ENCODE results near the gene GRAMD1B.

Gene GRAMD1B

GRCh38 chr11:123532131-123532530 is 102.1 kb downstream of the GRAMD1B start:
- no peak for DNase-seq (ENCODE audit: low read depth)

- DNase-seq (ENCODE audit: low read depth): no peak
Observed at GRCh38 chr11:123535401-123535800, 105.3 kb downstream of the GRAMD1B start.

GRCh38 chr11:123536690-123537437 is 106.8 kb downstream of the GRAMD1B start:
- no peak for DNase-seq (ENCODE audit: low read depth)

DNA sequence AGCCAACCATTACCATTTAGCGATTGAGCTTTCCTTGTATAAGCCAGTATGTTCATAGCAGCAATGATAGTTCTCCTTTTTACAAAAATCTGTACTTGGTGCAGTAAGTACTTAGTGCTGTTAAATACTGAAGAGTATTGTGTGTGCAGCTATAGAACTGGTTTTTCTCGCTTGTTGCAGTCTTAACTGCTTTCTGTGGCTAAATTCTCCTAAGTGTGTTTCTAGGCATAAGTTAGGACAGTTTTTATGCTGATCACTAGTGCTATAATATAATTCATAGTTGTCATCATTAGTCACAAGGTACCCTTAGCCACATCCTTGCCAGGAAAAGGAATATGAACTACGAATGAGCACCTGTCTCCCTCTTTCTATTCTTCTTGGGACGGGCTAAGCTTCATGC is 107.7 kb downstream of the GRAMD1B start:
- no peak for DNase-seq (ENCODE audit: low read depth)

DNA sequence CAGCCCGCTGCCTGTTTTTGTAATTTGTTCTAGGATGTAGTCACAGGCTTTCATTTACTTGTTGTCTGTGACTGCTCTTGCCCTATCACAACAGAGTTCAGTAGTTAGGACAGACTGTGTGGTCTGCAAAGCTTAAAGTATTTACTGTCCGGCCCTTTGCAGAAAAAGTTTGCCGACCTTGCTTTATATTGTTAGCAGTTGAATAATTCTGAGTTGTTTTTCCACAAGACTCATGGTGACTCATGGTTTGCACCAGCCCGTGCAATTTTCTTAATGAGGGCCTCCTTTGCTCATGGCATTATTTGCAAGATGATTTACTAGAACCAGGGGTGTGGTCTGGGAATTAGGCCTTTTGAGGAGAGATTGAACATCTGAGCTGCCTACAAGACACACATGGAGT is 113.7 kb downstream of the GRAMD1B start:
- DNase-seq (ENCODE audit: low read depth): no peak

GRCh38 chr11:123544631-123545375 is 114.7 kb downstream of the GRAMD1B start:
- DNase-seq (ENCODE audit: low read depth): no peak

DNA sequence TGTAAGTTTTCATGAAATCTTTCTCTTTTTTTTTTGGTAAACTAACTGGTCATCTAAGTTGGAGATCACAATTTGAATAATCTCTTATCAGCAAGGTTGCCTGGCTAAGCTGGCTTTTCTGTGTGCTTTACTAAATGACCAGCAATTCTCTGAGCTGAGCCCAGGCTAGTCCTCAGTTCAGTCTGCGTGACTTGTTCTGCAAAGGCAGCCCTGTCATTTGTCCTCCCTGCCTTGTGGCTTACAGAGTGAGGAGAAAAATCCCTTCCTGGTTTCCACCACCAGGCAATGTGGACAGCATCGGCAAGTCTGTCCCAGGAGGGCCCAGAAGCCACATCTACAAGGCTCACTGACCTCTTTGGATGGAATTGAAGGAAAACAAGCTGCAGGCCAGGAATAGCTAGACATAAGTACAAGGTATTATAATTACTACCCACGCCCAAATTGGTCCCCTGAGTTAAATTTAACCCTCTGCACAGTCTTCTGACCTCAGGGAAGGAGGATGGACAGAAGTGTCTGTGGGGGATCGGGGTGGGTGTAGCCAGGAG is 115.7 kb downstream of the GRAMD1B start:
- no peak for DNase-seq (ENCODE audit: low read depth)

- DNase-seq (ENCODE audit: low read depth): no peak
Observed at GRCh38 chr11:123546515-123546914, 116.4 kb downstream of the GRAMD1B start.

- no peak for DNase-seq (ENCODE audit: low read depth)
Observed at GRCh38 chr11:123547180-123547579, 117.1 kb downstream of the GRAMD1B start.

GRCh38 chr11:123548774-123549173 is 118.7 kb downstream of the GRAMD1B start:
- DNase-seq (ENCODE audit: low read depth): no peak

- DNase-seq (ENCODE audit: low read depth): no peak
Observed at GRCh38 chr11:123549926-123550917, 120.2 kb downstream of the GRAMD1B start.

DNA sequence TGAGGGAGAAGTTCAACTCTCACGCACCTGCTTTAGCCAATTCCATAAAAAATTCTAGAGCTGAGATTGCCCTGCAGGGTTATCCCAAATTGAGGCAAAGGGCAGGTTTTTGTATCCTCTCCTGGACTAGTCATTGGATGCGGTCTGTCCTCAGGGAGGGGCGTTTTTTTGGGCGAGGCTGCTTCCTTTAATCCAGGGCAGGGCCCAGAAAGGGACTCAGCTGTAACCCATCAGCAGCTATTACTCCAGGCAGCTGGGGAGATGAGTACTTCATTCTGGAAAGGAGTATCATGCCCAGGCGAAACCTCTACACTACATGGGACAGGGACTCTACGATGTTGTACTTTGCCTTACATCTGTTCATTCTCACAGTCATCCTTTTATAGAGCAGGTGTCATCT is 121.0 kb downstream of the GRAMD1B start:
- DNase-seq (ENCODE audit: low read depth): no peak

DNA sequence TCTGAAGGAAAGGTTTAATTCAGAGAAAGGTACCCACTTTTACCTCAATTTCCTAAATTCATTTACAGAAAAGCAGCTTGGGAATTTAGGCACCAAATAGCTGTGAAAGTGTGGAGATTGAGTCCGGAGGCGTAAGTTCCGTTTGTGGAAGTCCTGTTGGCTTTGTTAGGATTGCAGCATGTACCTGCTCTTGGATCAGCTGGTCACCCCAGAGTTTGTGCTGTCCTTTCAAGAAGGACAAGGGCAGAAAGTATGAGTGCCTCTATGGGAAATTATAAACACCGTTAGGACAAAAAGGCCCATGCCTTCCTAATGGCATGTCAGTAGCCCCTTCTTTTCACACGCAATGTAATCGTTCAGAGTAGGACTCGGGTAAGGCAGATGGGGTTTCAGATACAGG is 126.6 kb downstream of the GRAMD1B start:
- no peak for DNase-seq (ENCODE audit: low read depth)

DNA sequence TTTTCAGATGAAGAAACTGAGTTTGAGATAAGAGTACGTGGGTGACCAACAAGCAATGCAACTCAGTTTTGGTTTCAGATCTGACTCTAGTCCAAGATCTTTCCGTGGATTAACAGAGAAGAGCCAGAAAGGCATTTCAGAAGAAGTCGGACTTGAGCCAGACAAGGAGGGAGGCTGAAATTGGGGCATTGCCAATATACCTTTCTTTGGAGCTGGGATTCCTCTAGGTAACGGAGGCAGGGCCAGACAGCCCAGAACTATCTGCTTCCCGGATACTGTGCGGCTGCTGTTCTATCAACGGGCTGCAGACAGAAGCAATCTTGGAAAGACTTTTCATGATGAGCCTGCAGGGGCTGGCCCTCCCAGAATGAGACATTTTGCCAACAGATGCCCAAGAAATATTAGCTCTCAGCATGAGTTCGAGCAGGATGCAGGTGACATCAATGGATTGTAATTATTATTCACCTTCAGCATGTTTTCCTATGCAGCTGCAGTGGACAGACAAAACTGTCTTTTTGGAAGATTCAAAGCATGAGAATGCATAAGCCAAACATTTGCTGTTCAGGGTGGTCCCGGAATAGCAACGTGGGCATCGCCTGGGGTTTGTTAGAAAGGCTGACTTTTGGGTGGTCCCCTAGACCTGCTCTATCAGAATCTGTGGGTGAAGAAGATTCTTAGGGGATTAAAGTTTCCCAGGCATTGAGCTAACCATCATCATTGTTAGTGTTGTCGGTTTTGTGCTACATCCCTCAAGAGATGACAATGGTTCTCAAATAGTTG is 128.7 kb downstream of the GRAMD1B start:
- DNase-seq (ENCODE audit: low read depth): no peak

GRCh38 chr11:123559523-123559955 is 129.5 kb downstream of the GRAMD1B start:
- no peak for DNase-seq (ENCODE audit: low read depth)

GRCh38 chr11:123560006-123560405 is 129.9 kb downstream of the GRAMD1B start:
- DNase-seq (ENCODE audit: low read depth): peak; percentile 24

DNA sequence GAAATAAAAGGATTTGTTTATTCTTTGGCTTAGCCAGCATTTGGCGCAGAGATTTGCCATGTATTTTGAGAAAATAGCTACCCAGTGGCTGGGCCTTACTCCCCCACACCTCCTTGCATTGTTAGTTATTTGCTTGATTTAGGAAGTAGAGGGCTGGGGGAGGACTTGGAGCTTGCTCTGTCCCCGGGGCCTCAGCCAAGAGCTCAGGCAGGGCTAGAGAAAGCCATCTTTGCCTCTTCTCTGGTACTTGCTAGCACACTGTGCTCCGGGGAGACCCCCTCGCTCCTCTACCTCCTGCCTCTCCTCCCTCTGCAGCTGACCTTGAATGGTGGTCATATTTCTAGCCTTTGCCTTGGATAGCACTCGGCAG is 131.3 kb downstream of the GRAMD1B start:
- DNase-seq (ENCODE audit: low read depth): no peak

DNA sequence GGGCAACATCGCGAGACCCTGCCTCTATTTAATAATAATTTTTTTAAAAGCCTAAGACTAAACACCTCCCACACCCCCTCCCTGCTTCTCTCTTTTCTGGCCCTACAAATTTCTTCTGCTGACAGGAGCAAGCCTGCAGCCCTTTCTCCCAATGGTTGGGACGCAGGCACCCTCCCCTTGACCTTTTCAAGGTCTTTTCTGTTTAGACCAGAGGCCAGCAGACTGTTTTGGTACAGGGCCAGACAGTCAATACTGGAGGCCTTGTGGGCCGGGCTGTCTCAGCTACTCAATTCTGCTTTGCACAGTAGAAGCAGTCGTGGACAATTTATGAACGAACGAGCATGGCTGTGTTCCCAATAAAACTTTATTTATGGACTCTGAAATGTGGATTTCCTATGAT is 132.1 kb downstream of the GRAMD1B start:
- DNase-seq (ENCODE audit: low read depth): no peak

DNA sequence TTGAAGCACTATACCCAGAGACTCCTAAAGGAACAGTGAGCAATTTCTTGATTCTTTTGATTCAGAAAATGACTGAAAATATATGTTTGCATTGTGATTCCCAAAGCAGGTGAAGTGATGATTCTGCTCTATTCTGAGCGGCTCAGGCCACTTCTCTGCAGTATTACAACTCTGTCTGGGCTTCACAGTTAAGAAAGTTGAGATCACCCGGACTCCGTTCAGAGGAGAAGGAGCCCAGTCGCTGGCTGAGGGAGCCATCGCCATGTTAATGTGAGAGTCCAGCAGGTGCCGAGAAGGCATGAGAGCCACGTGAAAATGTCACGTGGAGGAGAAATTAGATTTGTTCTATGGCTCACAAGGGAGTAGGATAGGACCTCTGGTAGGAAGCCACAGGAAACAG is 132.8 kb downstream of the GRAMD1B start:
- no peak for DNase-seq (ENCODE audit: low read depth)

DNA sequence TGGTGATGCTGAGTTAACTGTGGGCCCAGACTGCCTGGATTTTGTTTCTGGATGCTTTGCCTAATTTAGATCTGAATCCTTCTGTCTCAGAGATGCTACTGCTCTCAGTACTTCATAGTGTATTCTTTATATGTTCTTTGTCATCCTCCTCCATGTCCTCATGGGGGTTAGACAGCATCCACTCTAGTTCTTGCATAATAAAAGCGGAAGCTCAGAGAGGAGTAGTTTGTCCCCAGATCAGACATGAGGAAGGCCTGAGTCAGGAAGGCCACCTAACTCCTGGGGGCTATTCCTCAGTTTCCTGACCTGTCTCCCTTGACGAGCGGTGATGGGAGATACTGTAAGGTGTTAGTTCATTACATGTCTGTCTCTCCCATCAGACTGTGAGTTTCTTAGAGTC is 134.2 kb downstream of the GRAMD1B start:
- no peak for DNase-seq (ENCODE audit: low read depth)

- no peak for DNase-seq (ENCODE audit: low read depth)
Observed at GRCh38 chr11:123566852-123567251, 136.8 kb downstream of the GRAMD1B start.
